Tibial artery (tissue), 4 donors: ENCODE data around the gene HADHA.

Experiments
- DNase-seq, 2 donors: peaks; one replicate each; pipeline ENCODE4 v3.0.0-alpha.2; 2019
- H3K27ac ChIP-seq, 2 donors: fragments of 200-600 bp; sonication (generic) in 1 of 2; 1 replicate in 1 of 2; 2 replicates in 1 of 2; pipeline ENCODE4 v1.5.1; 2018 to 2019; ENCODE audit warnings: mild to moderate bottlenecking in 1 of 2
- H3K27me3 ChIP-seq, 2 donors: fragments of 200-600 bp; sonication (generic) in 1 of 2; one replicate each; pipeline versions ENCODE4 v1.5.1 to v1.6.0; 2016 to 2019
- H3K36me3 ChIP-seq, 3 donors: fragments of 200-600 bp; sonication (generic) in 2 of 3; one replicate each; pipeline ENCODE4 v1.5.1; 2016 to 2019; ENCODE audit warnings: mild to moderate bottlenecking in 2 of 3
- H3K4me1 ChIP-seq, 4 donors: fragments of 200-600 bp; sonication (generic) in 2 of 4; 1 replicate in 3 of 4; 2 replicates in 1 of 4; pipeline ENCODE4 v1.5.1; 2016 to 2019
- H3K4me3 ChIP-seq, 2 donors: fragments of 200-600 bp; sonication (generic) in 1 of 2; 1 replicate in 1 of 2; 2 replicates in 1 of 2; pipeline ENCODE4 v1.5.1; 2018 to 2019; ENCODE audit warnings: mild to moderate bottlenecking in 2 of 2
- H3K9me3 ChIP-seq, 3 donors: fragments of 200-600 bp; sonication (generic) in 1 of 3; one replicate each; pipeline ENCODE4 v1.5.1; 2016 to 2019
- CTCF ChIP-seq, 2 experiments: fragments of 200-600 bp in 1 of 2; fragments of 450-650 bp in 1 of 2; IDR thresholded peaks; one replicate each; pipeline ENCODE4 v1.5.1; 2017 to 2019; ENCODE audit warnings: antibody characterized with exemption in 2 of 2, mild to moderate bottlenecking in 1 of 2, moderate library complexity in 1 of 2
- intact Hi-C: fragments of 100-400 bp; cut with DNase I; formaldehyde crosslinking; loops from one replicate; pipeline ENCODE4 v1.15.0; 2023; ENCODE audit warnings: low total_unique reads

The HADHA gene

GRCh38 chr2:26216587-26216986, 27.8 kb downstream of the HADHA start:
- TF ChIP-seq CTCF (IDR thresholded peaks at IDR 0.05), result no peak
- no peak overlapping the region for H3K27ac ChIP-seq
- no peaks in the 10 kb centered on the region for H3K4me1 ChIP-seq
- H3K27me3 ChIP-seq, result no peaks in the 10 kb centered on the region
- peaks cover 55 to 92% (median 57%) of the 10 kb centered on the region in 3 donors for H3K36me3 ChIP-seq
- H3K9me3 ChIP-seq, result no peaks in the 10 kb centered on the region
- DNase-seq, result no peak
- intact Hi-C loops, result no loop called here
- H3K4me3 ChIP-seq, result no peak overlapping the region

DNA sequence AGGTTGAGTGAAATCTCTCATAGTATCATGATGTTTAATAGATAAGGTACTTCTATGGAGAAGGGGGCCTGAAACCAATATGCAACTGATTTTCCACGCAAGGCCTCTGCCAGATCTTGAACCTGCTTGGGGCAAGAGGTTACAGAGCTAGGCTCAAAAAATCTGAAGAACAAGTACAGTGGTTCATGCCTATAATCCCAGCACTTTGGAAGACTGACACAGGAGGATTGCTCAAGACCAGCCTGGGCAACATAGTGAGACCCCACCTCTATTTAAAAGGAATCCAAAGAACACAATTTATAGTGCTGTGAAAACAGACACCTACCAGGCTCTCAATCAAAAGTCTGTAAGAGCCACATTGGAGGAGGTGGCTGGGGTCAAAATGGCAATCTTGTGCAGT, 28.6 kb downstream of the HADHA start:
- intact Hi-C loops, result no loop called here
- DNase-seq, result no peak
- peaks cover 58 to 87% (median 59%) of the 10 kb centered on the region in 3 donors for H3K36me3 ChIP-seq
- no peaks in the 10 kb centered on the region for H3K4me1 ChIP-seq
- no peaks in the 10 kb centered on the region for H3K27me3 ChIP-seq
- no peak overlapping the region for H3K27ac ChIP-seq
- H3K4me3 ChIP-seq, result no peak overlapping the region
- no peak for TF ChIP-seq CTCF (IDR thresholded peaks at IDR 0.05)
- H3K9me3 ChIP-seq, result no peaks in the 10 kb centered on the region

DNA sequence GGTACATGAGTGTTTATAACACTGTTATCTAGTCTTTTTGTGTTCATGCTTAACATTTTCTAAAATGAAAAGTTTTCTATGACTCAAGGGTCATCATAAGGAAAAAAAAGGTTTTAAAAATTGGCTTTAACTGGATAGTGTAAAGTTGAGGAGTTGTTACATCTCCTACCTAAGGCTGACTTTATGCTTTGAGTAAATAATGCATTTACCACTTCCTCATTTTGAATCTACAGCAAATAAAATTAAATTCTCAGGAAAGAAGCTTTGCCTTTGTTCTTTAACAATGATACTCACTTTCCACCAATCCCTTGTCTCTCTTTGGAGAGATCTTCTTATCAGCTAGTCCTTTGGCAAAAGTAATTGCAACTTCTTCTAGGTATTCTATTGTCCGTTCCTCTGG, 29.7 kb downstream of the HADHA start:
- Histone ChIP-seq H3K27ac (no peak overlapping the region), H3K36me3 (peaks cover 64 to 87% (median 66%) of the 10 kb centered on the region in 3 donors), H3K9me3 (no peaks in the 10 kb centered on the region), H3K4me3 (no peak overlapping the region), H3K4me1 (no peaks in the 10 kb centered on the region), H3K27me3 (no peaks in the 10 kb centered on the region)
- intact Hi-C loops, result no loop called here
- no peak for DNase-seq
- TF ChIP-seq CTCF (IDR thresholded peaks at IDR 0.05), result no peak

DNA sequence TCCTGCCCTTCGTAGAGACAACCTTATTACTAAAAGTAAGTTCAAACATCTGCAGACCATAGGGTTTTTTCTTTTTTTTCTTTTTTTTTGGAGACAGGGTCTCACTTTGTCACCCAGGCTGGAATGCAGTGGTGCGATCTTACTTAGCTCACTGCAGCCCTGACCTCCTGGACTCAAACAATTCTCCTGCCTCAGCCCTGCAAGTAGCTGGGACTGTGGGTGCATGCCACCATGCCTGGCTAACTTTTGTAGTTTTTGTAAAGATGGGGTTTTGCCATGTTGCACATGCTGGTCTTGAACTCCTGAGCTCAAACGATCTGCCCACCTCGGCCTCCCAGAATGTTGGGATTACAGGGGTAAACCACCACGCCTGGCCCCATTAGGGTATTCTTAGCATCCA, 32.4 kb downstream of the HADHA start:
- no peaks in the 10 kb centered on the region for H3K4me1 ChIP-seq
- intact Hi-C loops, result no loop called here
- no peak for TF ChIP-seq CTCF (IDR thresholded peaks at IDR 0.05)
- H3K4me3 ChIP-seq, result no peak overlapping the region
- peaks cover 73 to 89% (median 79%) of the 10 kb centered on the region in 3 donors for H3K36me3 ChIP-seq
- no peak for DNase-seq
- no peaks in the 10 kb centered on the region for H3K9me3 ChIP-seq
- no peak overlapping the region for H3K27ac ChIP-seq
- no peaks in the 10 kb centered on the region for H3K27me3 ChIP-seq

- no peak for TF ChIP-seq CTCF (IDR thresholded peaks at IDR 0.05)
- intact Hi-C loops, result no loop called here
- H3K36me3 ChIP-seq, result peaks cover 64 to 98% (median 68%) of the 10 kb centered on the region in 3 donors
Measured at GRCh38 chr2:26203906-26204305, 40.5 kb downstream of the HADHA start.

DNA sequence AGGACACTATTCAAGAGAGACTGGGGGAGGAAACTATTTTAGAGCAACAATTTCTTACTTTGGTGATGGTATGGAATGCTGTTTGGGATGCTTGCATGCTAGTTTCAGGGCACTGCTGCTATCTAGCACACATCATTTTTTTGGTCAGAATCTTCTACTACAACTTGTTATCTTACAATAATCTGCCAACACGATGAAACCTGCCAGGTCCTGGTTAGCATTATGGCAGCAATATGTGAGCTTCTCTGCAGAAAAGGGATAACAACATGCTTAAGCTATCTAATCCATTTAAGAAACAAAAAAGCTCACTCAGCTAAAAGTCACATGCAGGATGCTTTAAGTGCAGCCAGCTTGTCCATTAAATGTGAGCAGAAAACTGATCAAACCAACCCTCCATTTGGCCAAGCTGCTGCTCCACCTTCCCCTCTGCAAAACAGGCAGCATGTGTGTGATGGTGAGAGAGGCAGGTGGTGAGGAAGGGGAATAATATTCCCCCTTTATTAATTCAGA, 41.4 kb downstream of the HADHA start:
- Histone ChIP-seq H3K36me3 (peaks cover 63 to 99% (median 70%) of the 10 kb centered on the region in 3 donors), H3K4me1 (no peaks in the 10 kb centered on the region), H3K27ac (no peak overlapping the region), H3K9me3 (no peaks in the 10 kb centered on the region), H3K27me3 (no peaks in the 10 kb centered on the region), H3K4me3 (no peak overlapping the region)
- TF ChIP-seq CTCF (IDR thresholded peaks at IDR 0.05), result no peak
- DNase-seq, result no peak
- intact Hi-C loops, result no loop called here

More at GRCh38 chr2:26203906-26204305, 40.5 kb downstream of the HADHA start:
- no peaks in the 10 kb centered on the region for H3K9me3 ChIP-seq
- no peaks in the 10 kb centered on the region for H3K27me3 ChIP-seq
- no peaks in the 10 kb centered on the region for H3K4me1 ChIP-seq
- H3K27ac ChIP-seq, result no peak overlapping the region
- no peak overlapping the region for H3K4me3 ChIP-seq
- no peak for DNase-seq
